ENCODE results near the gene C1orf226. TPM values are rescaled to one million over a fixed set of nuclear protein-coding genes. Genes with fewer than 3 reads are reported as not detected.
"Not testable (repeated sequence)": the region's sequence is repeated elsewhere in the genome, so short reads cannot be mapped to it uniquely, and the experiment has no call there.

The C1orf226 gene
- total RNA-seq, 1 donor from 2014 or later, result 0.26 TPM

DNA sequence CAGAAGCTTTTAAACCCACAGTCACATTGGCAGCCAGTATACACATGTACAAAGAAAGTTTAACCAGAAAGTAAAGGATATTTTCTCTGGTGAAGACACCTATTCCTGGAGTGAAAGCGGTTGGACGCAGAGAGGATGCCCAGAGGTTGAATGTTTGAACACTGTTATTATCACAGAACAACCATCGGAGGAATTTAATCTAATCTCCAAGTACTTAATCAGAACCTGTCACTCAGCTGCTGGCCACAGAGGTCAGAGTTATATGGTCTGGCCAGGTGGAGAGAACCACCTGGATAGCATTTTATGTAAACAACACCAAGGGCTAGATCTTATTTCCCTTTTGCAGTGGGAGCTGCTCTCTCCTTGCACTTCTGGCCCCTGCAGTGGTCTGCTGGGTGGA is 34.2 kb upstream of the C1orf226 start:
- Histone ChIP-seq H3K27me3 (ENCODE audit: control insufficient read depth, insufficient read depth, low read length) (no peaks in the 10 kb centered on the region), H3K4me3 (ENCODE audit: low read depth, low read length) (no peak overlapping the region), H3K36me3 (ENCODE audit: control insufficient read depth, insufficient read depth, low read length) (no peaks in the 10 kb centered on the region)
- DNase-seq (ENCODE audit: low read depth), result no peak
- no peak for TF ChIP-seq CTCF (IDR thresholded peaks at IDR 0.05; ENCODE audit: insufficient read depth, low read length, severe bottlenecking)
- no peak for FAIRE-seq

DNA sequence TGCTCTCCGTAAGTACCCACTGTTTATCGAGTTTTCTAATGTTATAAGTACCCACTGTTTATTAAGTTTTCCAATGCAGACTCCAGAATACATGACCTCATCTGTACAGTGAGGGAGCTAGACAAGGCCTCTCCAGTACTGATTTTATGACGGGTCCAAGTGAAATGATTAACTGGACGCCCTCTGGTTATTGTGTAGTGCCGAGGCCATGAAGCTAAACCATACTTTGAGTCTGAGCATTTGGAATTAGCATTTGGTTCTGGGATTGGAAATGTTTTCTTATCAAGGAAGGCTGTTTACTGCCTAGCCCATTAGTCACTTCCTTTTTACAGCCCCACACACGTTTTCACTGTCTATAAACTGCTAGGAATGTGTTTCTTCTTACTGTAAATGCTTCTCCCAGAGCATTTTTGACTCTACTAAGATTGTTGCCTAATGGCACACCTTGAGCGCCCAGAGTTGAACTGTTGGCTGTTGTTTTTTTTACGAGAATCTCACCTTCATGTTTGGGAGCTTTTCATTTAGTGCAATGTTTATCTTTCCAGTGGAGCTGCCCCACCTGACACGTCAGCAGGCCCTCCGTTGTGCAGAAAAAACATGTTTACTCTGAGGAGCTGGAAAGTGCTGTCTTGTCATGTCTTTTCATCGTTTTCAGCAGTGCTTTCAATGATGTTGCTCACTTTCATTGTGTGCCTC is 31.7 kb upstream of the C1orf226 start:
- Histone ChIP-seq H3K4me3 (ENCODE audit: low read depth, low read length) (no peak overlapping the region), H3K27me3 (ENCODE audit: control insufficient read depth, insufficient read depth, low read length) (no peaks in the 10 kb centered on the region), H3K36me3 (ENCODE audit: control insufficient read depth, insufficient read depth, low read length) (no peaks in the 10 kb centered on the region)
- DNase-seq (ENCODE audit: low read depth) (peak; percentile 89), FAIRE-seq (no peak)
- TF ChIP-seq CTCF (IDR thresholded peaks at IDR 0.05; ENCODE audit: insufficient read depth, low read length, severe bottlenecking), result no peak

DNA sequence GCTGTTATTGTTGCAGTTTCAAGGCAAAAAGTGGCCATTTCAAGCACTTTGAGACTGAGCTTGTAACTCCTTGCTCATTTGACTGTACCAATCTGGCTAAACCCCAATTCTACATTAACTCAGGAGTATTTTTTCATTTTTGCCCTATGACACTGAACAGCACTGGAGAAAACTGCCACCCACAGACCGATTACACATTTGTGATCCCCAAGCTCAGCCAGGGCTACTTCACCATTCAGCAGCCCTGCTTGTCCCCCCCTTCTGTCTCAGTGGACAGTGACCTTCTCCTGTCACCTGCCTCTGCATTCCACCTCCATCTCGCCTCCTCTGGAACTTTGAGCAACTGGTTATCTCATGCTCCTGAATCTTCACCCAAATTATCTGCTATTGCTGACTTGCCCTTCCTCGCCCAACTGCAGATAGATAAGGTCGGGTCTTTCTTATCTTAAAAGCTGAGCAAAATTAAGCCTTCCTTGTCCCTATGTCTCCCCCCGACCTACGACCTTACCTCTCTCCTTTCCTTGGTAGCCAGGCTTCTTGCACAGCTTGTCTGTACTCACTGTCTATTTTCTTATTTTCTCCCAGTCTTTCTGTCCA is 30.2 kb upstream of the C1orf226 start:
- no peak for TF ChIP-seq CTCF (IDR thresholded peaks at IDR 0.05; ENCODE audit: insufficient read depth, low read length, severe bottlenecking)
- H3K27me3 ChIP-seq (ENCODE audit: control insufficient read depth, insufficient read depth, low read length), result no peaks in the 10 kb centered on the region
- no peak for DNase-seq (ENCODE audit: low read depth)
- FAIRE-seq, result no peak
- no peaks in the 10 kb centered on the region for H3K36me3 ChIP-seq (ENCODE audit: control insufficient read depth, insufficient read depth, low read length)
- no peak overlapping the region for H3K4me3 ChIP-seq (ENCODE audit: low read depth, low read length)

- FAIRE-seq; H3K27me3 ChIP-seq (ENCODE audit: control insufficient read depth, insufficient read depth, low read length); H3K36me3 ChIP-seq (ENCODE audit: control insufficient read depth, insufficient read depth, low read length): not testable (repeated sequence)
These were observed 29.7 kb upstream of the C1orf226 start for GRCh38 chr1:162351874-162352273.

DNA sequence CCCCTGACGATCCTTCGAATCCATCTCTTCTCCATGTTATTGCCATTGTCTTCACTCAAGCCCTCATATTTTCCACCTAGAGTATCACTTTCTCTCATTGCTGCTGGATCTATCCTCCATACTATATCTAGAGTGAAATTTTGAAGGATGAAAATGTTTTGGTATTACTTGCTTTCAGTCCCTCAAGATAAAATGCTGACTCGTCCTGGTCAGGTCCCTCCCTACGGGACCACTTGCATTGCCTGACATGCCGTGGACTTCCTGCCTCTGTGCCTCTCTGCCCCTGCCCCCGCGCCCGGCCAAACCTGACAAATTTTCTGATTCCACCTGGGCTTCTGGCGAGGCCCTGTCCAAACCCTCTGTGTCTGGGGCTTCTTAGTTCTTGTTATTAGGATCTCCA is 28.4 kb upstream of the C1orf226 start:
- FAIRE-seq, result no peak
- DNase-seq (ENCODE audit: low read depth), result no peak
- H3K27me3 ChIP-seq (ENCODE audit: control insufficient read depth, insufficient read depth, low read length), result no peaks in the 10 kb centered on the region
- H3K4me3 ChIP-seq (ENCODE audit: low read depth, low read length), result no peak overlapping the region
- TF ChIP-seq CTCF (IDR thresholded peaks at IDR 0.05; ENCODE audit: insufficient read depth, low read length, severe bottlenecking), result no peak
- no peaks in the 10 kb centered on the region for H3K36me3 ChIP-seq (ENCODE audit: control insufficient read depth, insufficient read depth, low read length)

More at GRCh38 chr1:162351874-162352273, 29.7 kb upstream of the C1orf226 start:
- H3K4me3 ChIP-seq (ENCODE audit: low read depth, low read length); DNase-seq (ENCODE audit: low read depth): not testable (repeated sequence)

- TF ChIP-seq CTCF (IDR thresholded peaks at IDR 0.05; ENCODE audit: insufficient read depth, low read length, severe bottlenecking), result no peak
- Histone ChIP-seq H3K36me3 (ENCODE audit: control insufficient read depth, insufficient read depth, low read length) (no peaks in the 10 kb centered on the region), H3K27me3 (ENCODE audit: control insufficient read depth, insufficient read depth, low read length) (no peaks in the 10 kb centered on the region), H3K4me3 (ENCODE audit: low read depth, low read length) (no peak overlapping the region)
- DNase-seq (ENCODE audit: low read depth) (no peak), FAIRE-seq (no peak)
These were observed 27.8 kb upstream of the C1orf226 start for GRCh38 chr1:162353702-162354101.
